Measurements from ENCODE around the gene LMX1A. TPM values are rescaled to one million over a fixed set of nuclear protein-coding genes. Genes with fewer than 3 reads are reported as not detected.

The LMX1A gene
- total and polyA plus RNA-seq, 2 experiments from 2014 or later: not detected

GRCh38 chr1:165173818-165174217 lies 182.7 kb downstream of the LMX1A start:
- Histone ChIP-seq H3K36me3 (no peaks in the 10 kb centered on the region), H3K4me3 (no peak overlapping the region), H3K27ac (no peak overlapping the region), H3K4me1 (ENCODE audit: low read depth) (no peaks in the 10 kb centered on the region), H3K27me3 (no peaks in the 10 kb centered on the region), H3K9me3 (ENCODE audit: low read depth) (no peaks in the 10 kb centered on the region)
- TF ChIP-seq, protein P1, sequence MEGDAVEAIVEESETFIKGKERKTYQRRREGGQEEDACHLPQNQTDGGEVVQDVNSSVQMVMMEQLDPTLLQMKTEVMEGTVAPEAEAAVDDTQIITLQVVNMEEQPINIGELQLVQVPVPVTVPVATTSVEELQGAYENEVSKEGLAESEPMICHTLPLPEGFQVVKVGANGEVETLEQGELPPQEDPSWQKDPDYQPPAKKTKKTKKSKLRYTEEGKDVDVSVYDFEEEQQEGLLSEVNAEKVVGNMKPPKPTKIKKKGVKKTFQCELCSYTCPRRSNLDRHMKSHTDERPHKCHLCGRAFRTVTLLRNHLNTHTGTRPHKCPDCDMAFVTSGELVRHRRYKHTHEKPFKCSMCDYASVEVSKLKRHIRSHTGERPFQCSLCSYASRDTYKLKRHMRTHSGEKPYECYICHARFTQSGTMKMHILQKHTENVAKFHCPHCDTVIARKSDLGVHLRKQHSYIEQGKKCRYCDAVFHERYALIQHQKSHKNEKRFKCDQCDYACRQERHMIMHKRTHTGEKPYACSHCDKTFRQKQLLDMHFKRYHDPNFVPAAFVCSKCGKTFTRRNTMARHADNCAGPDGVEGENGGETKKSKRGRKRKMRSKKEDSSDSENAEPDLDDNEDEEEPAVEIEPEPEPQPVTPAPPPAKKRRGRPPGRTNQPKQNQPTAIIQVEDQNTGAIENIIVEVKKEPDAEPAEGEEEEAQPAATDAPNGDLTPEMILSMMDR (IDR thresholded peaks at IDR 0.05; ENCODE audit: low read depth, low read length): no peak
- DNase-seq (ENCODE audit: low read depth in 1 of 2, low spot score in 1 of 2): no peak

- TF ChIP-seq, protein P1 (IDR thresholded peaks at IDR 0.05; ENCODE audit: low read depth, low read length): no peak
- no peak overlapping the region for H3K4me3 ChIP-seq
- no peaks in the 10 kb centered on the region for H3K9me3 ChIP-seq (ENCODE audit: low read depth)
- no peaks in the 10 kb centered on the region for H3K27me3 ChIP-seq
- H3K27ac ChIP-seq: no peak overlapping the region
- DNase-seq (ENCODE audit: low read depth in 1 of 2, low spot score in 1 of 2): no peak
- no peaks in the 10 kb centered on the region for H3K4me1 ChIP-seq (ENCODE audit: low read depth)
- H3K36me3 ChIP-seq: no peaks in the 10 kb centered on the region
These were observed 183.1 kb downstream of the LMX1A start for GRCh38 chr1:165173409-165173808.

GRCh38 chr1:165172666-165173065 lies 183.8 kb downstream of the LMX1A start:
- TF ChIP-seq, protein P1 (IDR thresholded peaks at IDR 0.05; ENCODE audit: low read depth, low read length): no peak
- no peaks in the 10 kb centered on the region for H3K36me3 ChIP-seq

GRCh38 chr1:165169729-165170128 lies 186.8 kb downstream of the LMX1A start:
- H3K27ac ChIP-seq: no peak overlapping the region
- H3K9me3 ChIP-seq (ENCODE audit: low read depth): no peaks in the 10 kb centered on the region
- no peak overlapping the region for H3K4me3 ChIP-seq
- TF ChIP-seq, protein P1 (IDR thresholded peaks at IDR 0.05; ENCODE audit: low read depth, low read length): no peak
- no peaks in the 10 kb centered on the region for H3K36me3 ChIP-seq
- no peaks in the 10 kb centered on the region for H3K27me3 ChIP-seq
- no peak for DNase-seq (ENCODE audit: low read depth in 1 of 2, low spot score in 1 of 2)
- H3K4me1 ChIP-seq (ENCODE audit: low read depth): no peaks in the 10 kb centered on the region

More at GRCh38 chr1:165172666-165173065, 183.8 kb downstream of the LMX1A start:
- Histone ChIP-seq H3K27ac (no peak overlapping the region), H3K9me3 (ENCODE audit: low read depth) (no peaks in the 10 kb centered on the region), H3K4me1 (ENCODE audit: low read depth) (no peaks in the 10 kb centered on the region), H3K4me3 (no peak overlapping the region), H3K27me3 (no peaks in the 10 kb centered on the region)
- DNase-seq (ENCODE audit: low read depth in 1 of 2, low spot score in 1 of 2): no peak

- Histone ChIP-seq H3K27ac (no peak overlapping the region), H3K9me3 (ENCODE audit: low read depth) (no peaks in the 10 kb centered on the region), H3K4me3 (no peak overlapping the region), H3K36me3 (no peaks in the 10 kb centered on the region), H3K27me3 (no peaks in the 10 kb centered on the region), H3K4me1 (ENCODE audit: low read depth) (no peaks in the 10 kb centered on the region)
- TF ChIP-seq, protein P1 (IDR thresholded peaks at IDR 0.05; ENCODE audit: low read depth, low read length): no peak
- no peak for DNase-seq (ENCODE audit: low read depth in 1 of 2, low spot score in 1 of 2)
These were observed 187.5 kb downstream of the LMX1A start for GRCh38 chr1:165169028-165169427.

GRCh38 chr1:165168467-165168866 lies 188.0 kb downstream of the LMX1A start:
- H3K4me1 ChIP-seq (ENCODE audit: low read depth): no peaks in the 10 kb centered on the region
- no peaks in the 10 kb centered on the region for H3K9me3 ChIP-seq (ENCODE audit: low read depth)
- no peaks in the 10 kb centered on the region for H3K27me3 ChIP-seq
- TF ChIP-seq, protein P1 (IDR thresholded peaks at IDR 0.05; ENCODE audit: low read depth, low read length): no peak
- no peaks in the 10 kb centered on the region for H3K36me3 ChIP-seq
- no peak overlapping the region for H3K4me3 ChIP-seq
- H3K27ac ChIP-seq: no peak overlapping the region
- no peak for DNase-seq (ENCODE audit: low read depth in 1 of 2, low spot score in 1 of 2)

All from cardiac muscle cell (in vitro differentiated cells and primary cell).